ENCODE measurements around the gene ARL8A.
"Not testable (repeated sequence)": the region's sequence is repeated elsewhere in the genome, so short reads cannot be mapped to it uniquely, and the experiment has no call there.

The ARL8A gene

GRCh38 chr1:202179828-202180750, 35.6 kb upstream of the ARL8A start:
- DNase-seq, result no peak
- intact Hi-C loops (cut with DNase I), result loop anchor here (5.0 to 10.0 kb wide), 2 partner anchors 132 to 545 kb away; no protein-coding TSS in a partner anchor

DNA sequence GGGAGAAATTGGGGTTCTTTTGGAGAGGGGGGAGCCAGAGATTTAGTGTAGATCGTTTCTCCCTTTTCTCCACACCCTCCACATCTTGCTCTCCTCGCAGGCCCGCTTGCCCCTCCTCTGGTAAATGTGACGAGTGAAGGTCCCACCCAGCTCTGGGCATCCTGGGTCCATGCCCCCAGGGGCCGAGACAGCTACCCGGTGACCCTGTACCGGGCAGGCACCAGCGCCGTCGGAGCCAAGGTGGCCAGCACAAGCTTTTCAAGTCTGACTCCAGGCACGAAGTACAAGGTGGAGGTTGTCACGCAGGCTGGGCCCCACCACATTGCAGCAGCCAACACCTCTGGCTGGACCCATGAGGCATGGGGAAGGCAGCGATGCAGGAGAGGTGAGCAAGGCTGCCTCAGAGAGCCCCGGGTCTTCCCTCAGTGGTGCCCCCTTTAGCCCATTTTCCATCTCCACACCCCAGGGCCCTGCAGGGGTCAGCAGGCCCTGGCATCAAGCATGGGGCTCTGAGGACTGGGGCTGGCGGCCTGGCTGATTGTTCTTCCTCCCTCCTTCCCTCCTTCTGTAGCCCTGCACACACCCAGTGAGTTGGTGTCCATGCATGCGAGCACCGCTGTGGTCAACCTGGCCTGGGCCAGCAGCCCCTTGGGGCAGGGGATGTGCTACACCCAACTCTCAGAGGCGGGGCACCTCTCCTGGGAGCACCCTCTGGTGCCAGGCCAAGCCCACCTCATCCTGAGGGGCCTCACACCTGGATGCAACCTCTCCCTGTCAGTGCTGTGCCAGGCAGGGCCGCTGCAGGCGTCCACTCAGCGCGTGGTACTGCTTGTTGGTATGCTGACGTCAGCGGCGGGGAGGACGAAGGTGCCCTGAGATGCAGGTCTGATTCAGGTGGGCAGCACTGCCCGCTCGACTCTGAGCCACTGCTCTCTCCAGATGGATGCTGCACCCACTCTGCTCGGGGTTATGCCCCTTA, 32.7 kb upstream of the ARL8A start:
- intact Hi-C loops (cut with DNase I), result no loop called here
- no peak for DNase-seq

DNA sequence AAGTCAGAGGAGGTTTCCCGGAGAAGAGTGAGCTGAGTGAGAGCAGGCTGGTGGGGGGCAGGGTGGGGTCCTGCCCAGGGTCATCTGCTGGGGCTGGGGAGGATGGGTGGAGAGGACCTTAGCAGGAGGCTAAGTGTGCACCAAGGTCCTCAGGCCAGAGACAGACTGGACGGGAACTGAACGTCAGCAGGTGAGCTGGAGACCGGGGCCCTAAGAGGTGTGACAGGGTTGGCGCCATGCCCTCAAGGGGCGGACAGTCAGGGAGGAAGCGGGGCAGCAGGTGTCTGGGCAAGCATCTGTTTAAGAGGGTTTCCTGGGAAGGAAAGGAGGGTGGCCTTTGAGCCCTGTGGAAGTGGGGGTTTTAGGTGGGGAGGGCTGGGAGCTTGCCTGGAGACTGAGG, 29.5 kb upstream of the ARL8A start:
- intact Hi-C loops (cut with DNase I), result no loop called here
- DNase-seq, result no peak

- intact Hi-C loops (cut with DNase I), result no loop called here
- no peak for DNase-seq
Measured at GRCh38 chr1:202172015-202172355, 27.4 kb upstream of the ARL8A start.

- no peak for DNase-seq
- intact Hi-C loops (cut with DNase I), result no loop called here
Measured at GRCh38 chr1:202171292-202172014, 26.9 kb upstream of the ARL8A start.

DNA sequence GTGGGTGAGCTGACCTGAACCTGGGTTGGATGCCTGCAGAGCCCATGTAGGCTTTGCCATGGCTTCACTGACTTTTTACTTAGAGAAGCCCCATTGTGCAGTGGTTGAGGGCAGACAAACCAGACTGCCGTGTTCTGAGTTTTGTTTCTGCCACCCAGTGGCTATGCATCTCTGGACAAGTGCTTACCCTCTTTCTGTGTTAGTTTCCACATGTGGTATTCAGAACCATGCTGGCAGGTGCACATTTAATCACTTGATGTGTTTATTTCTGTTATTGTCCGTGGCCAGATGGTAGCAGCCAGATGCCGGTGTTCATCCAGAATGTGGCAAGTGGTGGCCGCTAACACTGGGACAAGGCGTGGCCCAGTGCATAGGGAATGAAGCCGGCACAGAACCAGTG, 26.2 kb upstream of the ARL8A start:
- DNase-seq, result no peak
- intact Hi-C loops (cut with DNase I), result no loop called here

DNA sequence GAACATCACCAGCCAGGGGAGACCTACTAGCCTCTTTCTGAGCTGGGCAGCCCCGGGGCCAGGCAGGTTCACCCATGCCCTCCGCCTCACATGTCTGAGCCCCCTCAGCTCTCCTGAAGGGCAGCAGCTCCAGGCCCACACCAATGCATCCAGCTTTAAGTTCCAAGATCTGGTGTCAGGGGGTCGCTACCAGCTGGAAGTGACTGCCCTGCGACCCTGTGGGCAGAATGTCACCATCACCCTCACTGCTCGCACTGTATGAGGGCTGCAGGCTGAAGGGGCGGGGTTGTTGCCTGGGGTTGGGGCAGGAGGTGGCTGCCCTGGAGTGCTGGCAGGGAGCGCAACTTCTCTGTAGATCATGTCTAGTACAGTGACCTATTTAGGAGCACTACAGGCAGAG, 24.3 kb upstream of the ARL8A start:
- intact Hi-C loops (cut with DNase I), result no loop called here
- DNase-seq, result no peak

- DNase-seq, result no peak
- intact Hi-C loops (cut with DNase I), result no loop called here
Measured at GRCh38 chr1:202167708-202168415, 23.3 kb upstream of the ARL8A start.

DNA sequence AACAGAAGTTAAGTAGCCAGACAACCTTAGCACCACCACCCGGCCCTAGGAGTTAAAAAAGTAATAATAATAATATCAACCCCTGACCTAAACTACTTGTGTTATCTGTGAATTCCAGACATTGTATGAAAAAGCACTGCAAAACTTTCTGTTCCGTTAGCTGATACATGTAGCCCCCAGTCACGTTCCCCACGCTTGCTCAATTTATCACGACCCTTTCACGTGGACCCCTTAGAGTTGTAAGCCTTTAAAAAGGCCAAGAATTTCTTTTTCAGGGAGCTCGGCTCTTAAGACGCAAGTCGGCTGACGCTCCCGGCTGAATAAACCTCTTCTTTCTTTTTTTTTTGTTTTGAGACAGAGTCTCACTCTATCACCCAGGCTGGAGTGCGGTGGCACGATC, 22.5 kb upstream of the ARL8A start:
- intact Hi-C loops (cut with DNase I); DNase-seq: not testable (repeated sequence)

DNA sequence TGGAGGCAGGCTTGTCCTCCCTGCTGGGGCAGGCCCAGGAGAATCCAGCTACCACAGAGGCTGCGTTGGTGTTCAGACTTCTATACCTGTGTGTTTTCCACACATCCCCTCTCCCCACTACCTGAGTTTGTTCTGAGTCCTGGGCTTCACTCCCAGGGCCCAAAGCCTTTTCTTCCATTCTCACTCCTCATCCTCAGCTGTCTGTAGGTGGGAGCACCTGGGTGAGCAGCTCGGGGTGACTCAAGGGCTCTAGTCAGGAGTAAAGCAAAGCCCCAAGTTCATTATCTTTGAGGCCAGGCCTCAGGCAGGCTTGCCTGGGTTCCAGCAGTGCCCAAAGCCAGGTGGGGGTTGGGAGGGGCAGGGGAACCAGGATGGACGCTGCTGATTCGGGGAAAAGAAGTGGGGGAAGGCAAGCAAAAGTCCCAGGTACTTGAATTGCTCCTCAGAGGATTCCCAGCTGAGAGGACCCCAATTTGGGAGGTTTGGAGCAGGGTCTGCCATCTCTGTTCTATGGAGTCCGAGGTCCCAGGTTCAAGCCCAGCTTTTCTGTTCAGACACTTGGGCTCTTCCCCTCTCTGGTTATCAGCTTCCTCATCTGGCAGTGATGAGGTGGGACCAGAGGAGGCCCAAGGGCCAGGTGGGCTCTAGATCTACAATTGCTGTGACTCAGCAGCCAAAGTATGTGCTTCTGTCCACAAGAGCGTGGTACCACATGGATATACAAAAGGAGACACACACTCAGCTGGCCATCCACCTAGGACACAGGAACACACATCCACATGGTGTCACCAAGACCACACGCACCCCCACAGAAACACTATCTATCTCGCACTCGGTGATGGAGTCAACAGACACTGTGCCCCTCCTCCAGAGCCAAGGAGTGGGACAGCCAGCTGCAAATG, 21.7 kb upstream of the ARL8A start:
- intact Hi-C loops (cut with DNase I), result no loop called here
- DNase-seq, result peak in 2 of 42 donors; percentile 20 to 40

DNA sequence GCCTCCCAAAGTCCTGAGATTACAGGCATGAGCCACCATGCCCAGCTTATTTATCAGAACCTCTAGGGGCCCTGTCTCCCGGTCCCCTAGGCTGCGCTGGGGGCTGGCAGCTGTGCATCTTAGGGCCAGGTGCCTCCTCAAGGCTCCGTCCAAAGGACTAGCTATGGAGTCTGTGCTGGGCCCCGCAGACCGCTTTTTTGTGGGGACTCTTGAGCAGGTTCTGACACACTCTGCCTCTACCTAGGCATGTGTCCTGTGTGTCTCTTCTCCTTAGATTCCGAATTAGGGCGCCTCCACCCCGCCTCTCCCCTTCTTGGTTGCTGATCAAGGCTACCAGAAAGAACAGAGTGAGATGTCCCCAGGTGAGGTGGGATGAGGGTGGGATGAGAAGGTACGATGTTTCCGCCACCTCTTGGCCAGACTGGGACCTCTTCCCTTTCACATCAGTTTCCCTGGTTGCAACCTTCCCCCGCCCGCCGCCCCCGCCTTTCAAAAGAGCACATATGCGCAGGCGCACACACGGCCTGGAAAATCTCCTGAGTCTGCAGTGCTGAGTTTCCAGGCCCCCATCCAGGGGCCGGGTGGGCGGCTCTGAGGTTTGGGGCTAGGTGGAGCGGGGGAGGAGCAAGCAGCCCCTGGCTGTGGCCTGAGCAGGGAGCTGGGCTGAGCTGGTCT, 20.9 kb upstream of the ARL8A start:
- peak; percentile 32 to 86 (median 70) for DNase-seq
- intact Hi-C loops (cut with DNase I), result no loop called here

DNA sequence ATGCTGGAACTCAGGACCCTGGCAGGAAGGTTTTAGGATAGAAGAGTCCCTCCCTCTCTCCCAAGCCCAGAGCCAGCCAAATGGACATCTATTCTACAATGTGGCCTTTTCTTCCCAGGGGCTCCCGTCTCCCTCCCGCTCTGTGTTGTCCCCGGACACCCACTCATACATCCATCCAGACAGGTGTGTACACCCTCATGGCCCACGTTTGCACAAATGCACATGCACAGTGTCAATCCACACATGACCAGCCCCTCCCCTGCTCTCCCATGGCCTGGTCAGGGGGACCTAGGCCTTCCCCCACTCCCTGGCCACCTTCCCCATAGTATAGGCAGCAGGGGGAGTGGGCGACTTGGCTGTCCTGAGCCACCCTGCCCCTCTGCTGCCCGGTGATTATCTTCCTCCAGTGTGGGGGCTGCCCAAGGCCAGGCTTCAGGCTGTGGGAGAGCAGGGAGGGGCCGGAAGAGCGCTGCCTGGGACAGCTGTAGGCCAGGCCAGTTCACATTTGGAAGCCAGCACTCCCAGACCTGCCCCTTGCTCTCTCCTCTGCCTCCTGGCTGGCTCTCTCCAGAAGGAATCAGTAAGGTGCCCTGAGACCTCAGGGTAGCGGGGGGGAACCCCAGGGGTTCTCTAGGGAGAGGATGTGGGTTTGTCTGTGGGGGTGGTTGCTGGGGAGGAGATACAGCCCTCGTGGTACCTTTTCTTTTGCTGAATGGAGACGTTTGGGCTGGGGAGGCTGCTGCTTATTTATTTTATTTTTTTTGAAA, 19.9 kb upstream of the ARL8A start:
- DNase-seq, result no peak
- intact Hi-C loops (cut with DNase I), result no loop called here

- DNase-seq, result no peak
- intact Hi-C loops (cut with DNase I), result no loop called here
Measured at GRCh38 chr1:202163281-202164270, 19.0 kb upstream of the ARL8A start.

- intact Hi-C loops (cut with DNase I), result no loop called here
- DNase-seq, result peak in 10 of 42 donors; percentile 26 to 69 (median 52)
Measured at GRCh38 chr1:202162418-202163280, 18.1 kb upstream of the ARL8A start.
